ENCODE measurements around the gene ADGRG1.
"Not testable (repeated sequence)": the region's sequence is repeated elsewhere in the genome, so short reads cannot be mapped to it uniquely, and the experiment has no call there.

The ADGRG1 gene

DNA sequence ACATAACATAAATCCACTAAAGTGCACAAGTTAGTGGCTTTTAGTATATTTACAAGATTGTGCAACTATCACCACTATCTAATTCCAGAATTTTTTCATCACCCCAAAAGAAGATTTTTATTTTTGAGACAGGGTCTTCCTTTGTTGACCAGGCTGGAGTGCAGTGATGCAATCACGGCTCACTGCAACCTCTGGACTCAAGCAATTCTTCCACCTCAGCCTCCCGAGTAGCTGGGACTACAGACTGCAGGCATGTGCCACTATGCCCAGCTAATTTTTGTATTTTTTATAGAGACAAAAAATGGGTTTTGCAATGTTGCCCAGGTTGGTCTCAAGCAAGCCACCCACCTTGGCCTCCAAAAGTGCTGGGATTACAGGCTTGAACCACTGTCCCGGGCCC is 81.2 kb downstream of the ADGRG1 start:
- H3K36me3 ChIP-seq (replicated peaks in 1 of 2; ENCODE audit: control insufficient read depth in 2 of 2, insufficient read depth in 2 of 2, low read length in 2 of 2): no peaks in the 10 kb centered on the region
- no peak overlapping the region for H2AFZ ChIP-seq (ENCODE audit: low read length)

DNA sequence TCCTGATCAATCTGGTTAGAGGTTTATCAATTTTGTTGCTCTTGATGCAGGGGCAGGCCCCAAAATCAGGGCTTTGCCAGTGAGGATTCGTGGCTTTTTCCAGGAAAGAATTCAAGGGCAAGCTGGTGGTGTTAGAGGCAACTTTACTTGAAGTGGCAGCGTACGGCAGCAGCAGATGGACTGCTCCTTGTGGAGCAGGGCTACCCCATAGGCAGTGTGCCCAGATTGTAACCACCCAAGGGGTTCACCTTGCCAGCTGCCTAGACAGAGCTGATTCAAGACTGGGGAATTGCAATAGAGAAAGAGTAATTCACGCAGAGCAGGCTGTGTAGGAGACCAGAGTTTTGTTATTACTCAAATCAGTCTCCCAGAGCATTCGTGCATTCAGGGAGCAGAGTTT is 82.9 kb downstream of the ADGRG1 start:
- no peak overlapping the region for H3K4me3 ChIP-seq (ENCODE audit: low read length in 2 of 2)
- H3K27ac ChIP-seq (replicated peaks; ENCODE audit: low read length): no peak overlapping the region
- H3K23ac ChIP-seq (ENCODE audit: low read depth, low read length, poor library complexity): no peak overlapping the region
- no peak overlapping the region for H4K91ac ChIP-seq (ENCODE audit: low read depth, low read length, poor library complexity)
- H2AFZ ChIP-seq (ENCODE audit: low read length): no peak overlapping the region
- WGBS, 2 donors (ENCODE audit: extremely low coverage in 2 of 2, insufficient read length in 2 of 2, insufficient replicate concordance in 1 of 2): no CpG with 5 or more reads among the region's 5 CpGs
- no peak overlapping the region for H3K4ac ChIP-seq (ENCODE audit: low read length)
- no peak overlapping the region for H4K8ac ChIP-seq (ENCODE audit: low read depth, low read length)
- H2BK120ac ChIP-seq (ENCODE audit: low read depth, low read length): no peak overlapping the region
- no peak for DNase-seq (ENCODE audit: low spot score)
- no peaks in the 10 kb centered on the region for H3K4me1 ChIP-seq (ENCODE audit: control insufficient read depth in 2 of 2, insufficient read depth in 1 of 2, low read depth in 1 of 2, low read length in 2 of 2)
- no peak overlapping the region for H3K14ac ChIP-seq (ENCODE audit: low read length)
- H3K9me3 ChIP-seq (replicated peaks in 1 of 2; ENCODE audit: control insufficient read depth in 2 of 2, insufficient read depth in 1 of 2, low read depth in 1 of 2, low read length in 2 of 2): no peaks in the 10 kb centered on the region
- no peak overlapping the region for H3K9ac ChIP-seq (ENCODE audit: low read depth, low read length, poor library complexity)
- no peak overlapping the region for H2BK15ac ChIP-seq (ENCODE audit: low read length)
- H3K4me2 ChIP-seq (ENCODE audit: insufficient read depth, low read length, poor library complexity, severe bottlenecking): no peak overlapping the region
- H2BK12ac ChIP-seq (ENCODE audit: low read length): no peak overlapping the region
- no peak overlapping the region for H2AK5ac ChIP-seq (ENCODE audit: low read depth, low read length)
- no peak overlapping the region for H3K18ac ChIP-seq (ENCODE audit: low read length)
- H3K36me3 ChIP-seq (replicated peaks in 1 of 2; ENCODE audit: control insufficient read depth in 2 of 2, insufficient read depth in 2 of 2, low read length in 2 of 2): no peaks in the 10 kb centered on the region
- peaks cover 0 to 29% (median 0%) of the 10 kb centered on the region in 3 experiments for H3K27me3 ChIP-seq (ENCODE audit: control insufficient read depth in 3 of 3, insufficient read depth in 3 of 3, low read depth in 1 of 3, low read length in 3 of 3)
- H2BK5ac ChIP-seq (ENCODE audit: low read length): no peak overlapping the region
- no peaks in the 10 kb centered on the region for H3K79me1 ChIP-seq (ENCODE audit: low read depth, low read length)

More for the DNA sequence above, 81.2 kb downstream of the ADGRG1 start:
- no peak for DNase-seq (ENCODE audit: low spot score)
- H3K27ac ChIP-seq (replicated peaks; ENCODE audit: low read length): no peak overlapping the region
- no peak overlapping the region for H3K14ac ChIP-seq (ENCODE audit: low read length)
- H2BK15ac ChIP-seq (ENCODE audit: low read length): no peak overlapping the region
- H3K18ac ChIP-seq (ENCODE audit: low read length): no peak overlapping the region
- H4K91ac ChIP-seq (ENCODE audit: low read depth, low read length, poor library complexity): no peak overlapping the region
- no peak overlapping the region for H3K23ac ChIP-seq (ENCODE audit: low read depth, low read length, poor library complexity)
- no peak overlapping the region for H2AK5ac ChIP-seq (ENCODE audit: low read depth, low read length)
- H2BK120ac ChIP-seq (ENCODE audit: low read depth, low read length): no peak overlapping the region
- WGBS, 2 donors (ENCODE audit: extremely low coverage in 2 of 2, insufficient read length in 2 of 2, insufficient replicate concordance in 1 of 2): no CpG with 5 or more reads among the region's 3 CpGs
- peaks cover 0 to 4% of the 10 kb centered on the region in 2 donors for H3K9me3 ChIP-seq (replicated peaks in 1 of 2; ENCODE audit: control insufficient read depth in 2 of 2, insufficient read depth in 1 of 2, low read depth in 1 of 2, low read length in 2 of 2)
- no peak overlapping the region for H3K4me2 ChIP-seq (ENCODE audit: insufficient read depth, low read length, poor library complexity, severe bottlenecking)
- no peak overlapping the region for H3K4ac ChIP-seq (ENCODE audit: low read length)
- no peak overlapping the region for H3K9ac ChIP-seq (ENCODE audit: low read depth, low read length, poor library complexity)
- H3K4me3 ChIP-seq (ENCODE audit: low read length in 2 of 2): no peak overlapping the region
- H4K8ac ChIP-seq (ENCODE audit: low read depth, low read length): no peak overlapping the region
- H2BK5ac ChIP-seq (ENCODE audit: low read length): no peak overlapping the region
- no peaks in the 10 kb centered on the region for H3K4me1 ChIP-seq (ENCODE audit: control insufficient read depth in 2 of 2, insufficient read depth in 1 of 2, low read depth in 1 of 2, low read length in 2 of 2)
- peaks cover 0 to 21% (median 0%) of the 10 kb centered on the region in 3 experiments for H3K27me3 ChIP-seq (ENCODE audit: control insufficient read depth in 3 of 3, insufficient read depth in 3 of 3, low read depth in 1 of 3, low read length in 3 of 3)
- H3K79me1 ChIP-seq (ENCODE audit: low read depth, low read length): peaks cover 2% of the 10 kb centered on the region
- H2BK12ac ChIP-seq (ENCODE audit: low read length): no peak overlapping the region

DNA sequence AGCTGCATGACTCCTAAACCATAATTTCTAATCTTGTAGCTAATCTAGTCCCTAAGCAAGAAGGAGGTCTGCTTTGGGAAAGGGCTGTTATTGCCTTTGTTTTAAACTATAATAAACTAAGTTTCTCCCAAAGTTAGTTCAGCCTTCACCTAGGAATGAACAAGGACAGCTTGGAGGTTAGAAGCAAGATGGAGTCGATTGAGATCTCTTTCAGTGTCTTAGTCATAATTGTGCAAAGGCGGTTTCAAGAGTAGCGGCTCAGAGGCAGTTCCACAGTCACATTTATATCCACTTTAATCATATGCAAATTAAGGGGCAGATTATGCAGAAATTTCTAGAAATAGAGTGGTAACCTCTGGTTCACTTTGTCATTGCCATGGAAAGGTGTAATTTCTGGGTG is 83.6 kb downstream of the ADGRG1 start:
- Histone ChIP-seq H3K23ac (ENCODE audit: low read depth, low read length, poor library complexity) (no peak overlapping the region), H2AFZ (ENCODE audit: low read length) (no peak overlapping the region), H3K4me3 (ENCODE audit: low read length in 2 of 2) (no peak overlapping the region), H2AK5ac (ENCODE audit: low read depth, low read length) (no peak overlapping the region), H3K4ac (ENCODE audit: low read length) (no peak overlapping the region), H3K79me1 (ENCODE audit: low read depth, low read length) (no peaks in the 10 kb centered on the region), H3K4me1 (ENCODE audit: control insufficient read depth in 2 of 2, insufficient read depth in 1 of 2, low read depth in 1 of 2, low read length in 2 of 2) (no peaks in the 10 kb centered on the region), H4K91ac (ENCODE audit: low read depth, low read length, poor library complexity) (no peak overlapping the region), H3K9ac (ENCODE audit: low read depth, low read length, poor library complexity) (no peak overlapping the region), H3K4me2 (ENCODE audit: insufficient read depth, low read length, poor library complexity, severe bottlenecking) (no peak overlapping the region), H3K9me3 (replicated peaks in 1 of 2; ENCODE audit: control insufficient read depth in 2 of 2, insufficient read depth in 1 of 2, low read depth in 1 of 2, low read length in 2 of 2) (no peaks in the 10 kb centered on the region), H2BK15ac (ENCODE audit: low read length) (no peak overlapping the region), H3K18ac (ENCODE audit: low read length) (no peak overlapping the region), H2BK5ac (ENCODE audit: low read length) (no peak overlapping the region), H3K27ac (replicated peaks; ENCODE audit: low read length) (no peak overlapping the region), H2BK12ac (ENCODE audit: low read length) (no peak overlapping the region), H4K8ac (ENCODE audit: low read depth, low read length) (no peak overlapping the region), H2BK120ac (ENCODE audit: low read depth, low read length) (no peak overlapping the region), H3K14ac (ENCODE audit: low read length) (no peak overlapping the region), H3K27me3 (ENCODE audit: control insufficient read depth in 3 of 3, insufficient read depth in 3 of 3, low read depth in 1 of 3, low read length in 3 of 3) (peaks cover 0 to 32% (median 0%) of the 10 kb centered on the region in 3 experiments), H3K36me3 (replicated peaks in 1 of 2; ENCODE audit: control insufficient read depth in 2 of 2, insufficient read depth in 2 of 2, low read length in 2 of 2) (no peaks in the 10 kb centered on the region)
- no peak for DNase-seq (ENCODE audit: low spot score)
- no CpG with 5 or more reads among the region's 3 CpGs for WGBS, 2 donors (ENCODE audit: extremely low coverage in 2 of 2, insufficient read length in 2 of 2, insufficient replicate concordance in 1 of 2)

DNA sequence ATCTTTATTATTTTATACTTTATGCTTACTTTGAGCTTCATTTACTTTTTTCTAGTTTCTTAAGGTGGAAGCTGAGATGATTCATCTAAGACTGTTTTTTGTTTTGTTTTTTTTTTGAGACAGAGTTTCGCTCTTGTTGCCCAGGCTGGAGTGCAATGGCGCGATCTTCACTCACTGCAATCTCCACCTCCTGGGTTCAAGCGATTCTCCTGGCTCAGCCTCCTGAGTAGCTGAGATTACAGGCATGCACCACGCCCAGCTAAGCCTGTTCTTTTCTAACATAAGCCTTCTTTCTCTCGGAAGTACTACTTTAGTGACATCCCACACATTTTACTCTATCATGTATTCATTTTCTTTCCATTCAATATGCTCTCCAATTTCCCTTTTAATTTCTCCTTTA is 84.1 kb downstream of the ADGRG1 start:
- H2BK5ac ChIP-seq (ENCODE audit: low read length); H3K4ac ChIP-seq (ENCODE audit: low read length); H2BK120ac ChIP-seq (ENCODE audit: low read depth, low read length); H4K8ac ChIP-seq (ENCODE audit: low read depth, low read length); H3K4me3 ChIP-seq (ENCODE audit: low read length in 2 of 2); H3K9ac ChIP-seq (ENCODE audit: low read depth, low read length, poor library complexity); H3K18ac ChIP-seq (ENCODE audit: low read length); H3K14ac ChIP-seq (ENCODE audit: low read length); H3K23ac ChIP-seq (ENCODE audit: low read depth, low read length, poor library complexity); H3K4me2 ChIP-seq (ENCODE audit: insufficient read depth, low read length, poor library complexity, severe bottlenecking); H2BK15ac ChIP-seq (ENCODE audit: low read length); H3K9me3 ChIP-seq (replicated peaks in 1 of 2; ENCODE audit: control insufficient read depth in 2 of 2, insufficient read depth in 1 of 2, low read depth in 1 of 2, low read length in 2 of 2); H3K79me1 ChIP-seq (ENCODE audit: low read depth, low read length); H2AFZ ChIP-seq (ENCODE audit: low read length); DNase-seq (ENCODE audit: low spot score); H4K91ac ChIP-seq (ENCODE audit: low read depth, low read length, poor library complexity); H2BK12ac ChIP-seq (ENCODE audit: low read length); H3K27ac ChIP-seq (replicated peaks; ENCODE audit: low read length); H3K4me1 ChIP-seq (ENCODE audit: control insufficient read depth in 2 of 2, insufficient read depth in 1 of 2, low read depth in 1 of 2, low read length in 2 of 2); H3K36me3 ChIP-seq (replicated peaks in 1 of 2; ENCODE audit: control insufficient read depth in 2 of 2, insufficient read depth in 2 of 2, low read length in 2 of 2); H2AK5ac ChIP-seq (ENCODE audit: low read depth, low read length): not testable (repeated sequence)
- H3K27me3 ChIP-seq (ENCODE audit: control insufficient read depth in 3 of 3, insufficient read depth in 3 of 3, low read depth in 1 of 3, low read length in 3 of 3): peaks cover 0 to 32% (median 0%) of the 10 kb centered on the region in 3 experiments
- no CpG with 5 or more reads among the region's 6 CpGs for WGBS, 2 donors (ENCODE audit: extremely low coverage in 2 of 2, insufficient read length in 2 of 2, insufficient replicate concordance in 1 of 2)

Data from neuronal stem cell (in vitro differentiated cells).